K562 (cell line): ENCODE results near the gene NLRP9. TPM values are rescaled to one million over a fixed set of nuclear protein-coding genes. Genes with fewer than 3 reads are reported as not detected.

Source experiments
- ATAC-seq: fragments of 200-7000 bp; cut with Tn5 transposase; 3 replicates; pipeline ENCODE4 v1.9.1; 2020; ENCODE audit warnings: moderate library complexity
- BruUV-seq: library from RNA; stranded (reverse); fragments of 400-500 nt; replicated peaks from 2 replicates; lab custom pipeline; 2021; lab: Mats Ljungman, UMichigan
- CTCF ChIA-PET: fragments of 300-600 bp; formaldehyde crosslinking; extraction: SDS; loops from one replicate; lab custom pipeline; 2021; ENCODE audit warnings: low intra/inter-chr PET ratio; lab: Yijun Ruan, JAX
- POLR2A ChIA-PET: fragments of 300-600, 350-650 bp; sonication (Branson Sonifier 250); formaldehyde crosslinking; extraction: SDS; loops from one replicate; lab custom pipeline; 2021; ENCODE audit warnings: antibody characterized with exemption, inconsistent platforms; lab: Yijun Ruan, JAX
- DNase-seq, 4 experiments: peaks; one replicate each; pipeline versions ENCODE4 v3.0.0 to v3.0.0-alpha.2; 2011 to 2018; ENCODE audit warnings: low spot score in 3 of 4, mixed read lengths in 3 of 4; ENCODE audit errors: extremely low read depth in 1 of 4
- FAIRE-seq: peaks from 2 replicates; lab custom pipeline; 2011; peaks lifted over from hg19 to GRCh38; lab: Jason Lieb, UNC
- H2AFZ ChIP-seq: 2 replicates; pipeline ENCODE4 v1.6.0; 2011; ENCODE audit warnings: low read depth, low read length, control low read depth, inconsistent platforms
- H3K27ac ChIP-seq: fragments of 200-600 bp; 3 replicates; pipeline ENCODE4 v1.8.0; 2011; ENCODE audit warnings: low read depth, mild to moderate bottlenecking, control low read depth, inconsistent platforms, low read length, moderate library complexity, mixed read lengths; ENCODE audit errors: extremely low read depth
- H3K27me3 ChIP-seq, 2 experiments: fragments of 300-600 bp in 1 of 2; 2 replicates in 1 of 2; 3 replicates in 1 of 2; pipeline versions ENCODE4 v1.6.0 to v1.8.0; 2011; ENCODE audit warnings: inconsistent platforms in 2 of 2, low read length in 2 of 2, mild to moderate bottlenecking in 1 of 2, mixed read lengths in 1 of 2, moderate library complexity in 1 of 2; ENCODE audit not compliant: control insufficient read depth in 2 of 2, insufficient read depth in 2 of 2
- H3K36me3 ChIP-seq: fragments of 300-600 bp; 3 replicates; pipeline ENCODE4 v1.8.0; 2011; ENCODE audit warnings: mild to moderate bottlenecking, low read length, inconsistent platforms; ENCODE audit not compliant: control insufficient read depth, insufficient read depth
- H3K4me1 ChIP-seq, 2 experiments: fragments of 200-600 bp in 1 of 2; replicated peaks in 1 of 2; 2 replicates in 1 of 2; 3 replicates in 1 of 2; pipeline versions ENCODE4 v1.5.1 to v1.8.0; 2011; ENCODE audit warnings: inconsistent platforms in 2 of 2, low read length in 2 of 2, mild to moderate bottlenecking in 1 of 2, mixed read lengths in 1 of 2, moderate library complexity in 1 of 2; ENCODE audit not compliant: control insufficient read depth in 2 of 2, insufficient read depth in 2 of 2
- H3K4me2 ChIP-seq: 2 replicates; pipeline ENCODE4 v1.6.1; 2011; ENCODE audit warnings: low read length, control low read depth, inconsistent platforms, mixed read lengths; ENCODE audit not compliant: insufficient read depth
- H3K4me3 ChIP-seq: fragments of 200-600 bp; sonication (generic), shearing (Covaris generic); 2 replicates; pipeline ENCODE4 v1.5.1; 2016; ENCODE audit warnings: control low read depth, inconsistent platforms
- H3K79me2 ChIP-seq: fragments of 200-600 bp; 3 replicates; pipeline ENCODE4 v1.8.0; 2011; ENCODE audit warnings: low read length, inconsistent platforms; ENCODE audit not compliant: control insufficient read depth, insufficient read depth
- H3K9ac ChIP-seq, 2 experiments: 2 replicates each; pipeline versions ENCODE4 v1.6.0 to v1.6.1; 2011; ENCODE audit warnings: low read depth in 2 of 2, low read length in 2 of 2, control low read depth in 1 of 2, inconsistent platforms in 1 of 2, mild to moderate bottlenecking in 1 of 2, mixed read lengths in 1 of 2; ENCODE audit not compliant: insufficient read depth in 1 of 2
- H3K9me1 ChIP-seq: one replicate; pipeline ENCODE4 v1.6.0; 2011; ENCODE audit warnings: inconsistent platforms, mild to moderate bottlenecking, low read length, moderate library complexity; ENCODE audit not compliant: control insufficient read depth, insufficient read depth
- H3K9me3 ChIP-seq: replicated peaks from 2 replicates; pipeline ENCODE4 v1.5.1; 2011; ENCODE audit warnings: low read depth, low read length, inconsistent platforms; ENCODE audit not compliant: control insufficient read depth, insufficient read depth
- H4K20me1 ChIP-seq: replicated peaks from 2 replicates; pipeline ENCODE4 v1.6.1; 2011; ENCODE audit warnings: low read length, inconsistent platforms, mixed read lengths; ENCODE audit not compliant: control insufficient read depth, insufficient read depth
- POLR2G ChIP-seq: fragments of 200-400 bp; formaldehyde crosslinking; IDR thresholded peaks from 2 replicates; pipeline ENCODE4 v1.6.1; 2017; ENCODE audit warnings: low read depth, mild to moderate bottlenecking, antibody characterized with exemption, low read length, moderate library complexity
- RBFOX2 ChIP-seq: fragments of 200-400 bp; formaldehyde crosslinking; IDR thresholded peaks from 2 replicates; pipeline ENCODE4 v1.6.1; 2017; ENCODE audit warnings: low read depth, mild to moderate bottlenecking, low read length, moderate library complexity
- WGBS: fragments of 100-300 bp; shearing (Covaris generic); methylation state at CpG from one replicate; pipeline ENCODE4 v1.1.6; 2016; ENCODE audit warnings: low coverage, mixed read lengths; ENCODE audit not compliant: insufficient coverage; ENCODE audit errors: missing lambda C conversion rate; 5-methylcytosine and 5-hydroxymethylcytosine counted together
- in situ Hi-C: fragments of 300-500 bp; cut with MboI; formaldehyde crosslinking; loops from 4 replicates; pipeline ENCODE4 v1.15.0; 2018; ENCODE audit warnings: inconsistent platforms, mixed read lengths
- intact Hi-C: fragments of 100-400 bp; cut with micrococcal nuclease; formaldehyde crosslinking; loops from 2 replicates; pipeline ENCODE4 v1.14.2; 2022
- polyA plus RNA-seq, 8 experiments: library from polyadenylated mRNA; depleted of rRNA in 4 of 8; stranded (reverse) in 5 of 8; unstranded in 3 of 8; fragments of >200 nt; fragmentation: Nextera tagmentation in 2 of 8; fragmentation: Illumina TruSeq in 1 of 8; extraction: Ambion mirVana in 2 of 8; extraction: Trizol in 1 of 8; gene quantifications; 2 replicates each; pipeline versions ENCODE4 v1.2.1 to v1.2.3, GENCODE V29; 2011 to 2014; ENCODE audit warnings: inconsistent platforms in 1 of 8, missing spikeins in 1 of 8
- total RNA-seq, 7 experiments: library from RNA; depleted of rRNA in 6 of 7; stranded (reverse); fragments of >200 nt in 6 of 7; fragmentation: Illumina TruSeq in 2 of 7; extraction: Trizol in 2 of 7; gene quantifications; 2 replicates each; pipeline versions ENCODE4 v1.2.1 to v1.2.3, GENCODE V29; 2011 to 2021; ENCODE audit warnings: low replicate concordance in 1 of 7
- TF ChIP-seq, protein P1 (sequence below): fragments of 450-650 bp; IDR thresholded peaks from one replicate; pipeline ENCODE4 v1.6.1; 2018; ENCODE audit warnings: mild to moderate bottlenecking, moderate library complexity; ENCODE audit not compliant: partially characterized antibody

Gene NLRP9
- total and polyA plus RNA-seq, 9 of the 15 experiments (the other 6 are each of a cell fraction or from before 2014, with no cell fraction given) = not detected

DNA sequence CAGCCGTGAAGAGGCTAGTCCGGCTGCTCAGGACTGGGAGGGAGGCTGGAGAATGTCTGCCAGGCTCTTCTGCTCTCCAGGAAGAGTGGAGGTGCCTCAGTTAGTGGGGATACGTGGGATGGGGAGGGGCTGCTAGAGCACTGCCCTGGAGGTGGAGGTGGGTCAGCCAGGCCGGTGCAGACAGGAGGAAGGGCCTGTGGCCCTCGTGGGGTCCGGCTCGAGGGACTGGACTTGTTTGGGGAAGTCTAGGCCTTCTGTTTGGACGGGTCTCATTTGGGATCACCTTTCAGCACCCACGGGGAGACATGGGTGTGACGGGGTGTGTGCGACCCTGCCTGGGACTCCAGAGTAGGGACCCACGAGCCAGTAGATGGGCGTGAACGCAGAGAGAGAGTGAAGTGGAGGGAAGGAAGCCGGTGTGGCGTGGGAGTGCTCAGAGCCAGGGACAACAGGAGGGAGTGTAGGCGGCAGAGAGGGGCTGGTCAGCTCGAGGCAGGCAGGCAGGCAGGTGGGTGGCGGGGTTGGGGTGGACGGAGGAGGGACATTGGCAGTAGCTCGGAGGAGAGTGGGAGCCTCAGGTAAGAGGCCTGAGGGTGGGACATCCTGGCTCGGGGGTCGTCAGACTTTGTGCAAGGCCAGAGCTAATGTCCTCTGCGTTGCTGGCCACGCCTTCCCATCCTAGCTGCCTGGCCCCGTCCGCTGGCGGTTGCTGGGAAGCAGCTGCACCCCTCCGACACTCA lies 51.7 kb downstream of the NLRP9 start:
- ChIA-PET CTCF (no interaction called here), POLR2A (interaction anchor here (0.6 to 0.9 kb wide), 2 partner anchors 13 to 23 kb away, joined by 3 read pairs; no protein-coding TSS in a partner anchor)
- H3K4me1 ChIP-seq = peaks cover 0 to 57% of the 10 kb centered on the region in 2 experiments; a peak in 3 of 5 replicates
- BruUV-seq = no TSS peak
- TF ChIP-seq, protein P1, sequence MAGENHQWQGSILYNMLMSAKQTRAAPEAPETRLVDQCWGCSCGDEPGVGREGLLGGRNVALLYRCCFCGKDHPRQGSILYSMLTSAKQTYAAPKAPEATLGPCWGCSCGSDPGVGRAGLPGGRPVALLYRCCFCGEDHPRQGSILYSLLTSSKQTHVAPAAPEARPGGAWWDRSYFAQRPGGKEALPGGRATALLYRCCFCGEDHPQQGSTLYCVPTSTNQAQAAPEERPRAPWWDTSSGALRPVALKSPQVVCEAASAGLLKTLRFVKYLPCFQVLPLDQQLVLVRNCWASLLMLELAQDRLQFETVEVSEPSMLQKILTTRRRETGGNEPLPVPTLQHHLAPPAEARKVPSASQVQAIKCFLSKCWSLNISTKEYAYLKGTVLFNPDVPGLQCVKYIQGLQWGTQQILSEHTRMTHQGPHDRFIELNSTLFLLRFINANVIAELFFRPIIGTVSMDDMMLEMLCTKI = no peak
- 0 out of 2 replicates have a peak, but pooled peaks have one; percentile 8 for TF ChIP-seq RBFOX2
- TF ChIP-seq POLR2G = peak; percentile 45; the same call in 1 of the 2 replicates
- WGBS = 89% methylated on average over 22 of the region's 29 CpGs
- H3K27me3 ChIP-seq = no peaks in the 10 kb centered on the region
- no peak overlapping the region for H3K4me3 ChIP-seq
- in situ Hi-C loops = no loop called here
- no peak overlapping the region for H3K4me2 ChIP-seq
- FAIRE-seq = no peak
- H3K27ac ChIP-seq = no peak overlapping the region
- peaks cover 85% of the 10 kb centered on the region; the same call in 2 of the 3 replicates for H3K36me3 ChIP-seq
- peak overlapping the region in 1 of 2 experiments; percentile 45; a peak in 1 of 4 replicates for H3K9ac ChIP-seq
- peaks cover 26% of the 10 kb centered on the region for H3K79me2 ChIP-seq
- intact Hi-C loops = no loop called here
- no peak overlapping the region for H2AFZ ChIP-seq
- peaks cover 39% of the 10 kb centered on the region for H4K20me1 ChIP-seq
- DNase-seq = no peak
- no peak for ATAC-seq
- H3K9me1 ChIP-seq = no peaks in the 10 kb centered on the region
- H3K9me3 ChIP-seq = no peaks in the 10 kb centered on the region
